Transverse colon (tissue), 4 donors: ENCODE data around the gene DIO2.

Source experiments
- CTCF ChIP-seq, 5 experiments: fragments of 200-600 bp in 3 of 5; fragments of 450-650 bp in 2 of 5; sonication (generic) in 3 of 5; IDR thresholded peaks; 1 replicate in 2 of 5; 2 replicates in 3 of 5; pipeline ENCODE4 v1.5.1; 2016 to 2017; ENCODE audit warnings: antibody characterized with exemption in 5 of 5, inconsistent platforms in 3 of 5, mild to moderate bottlenecking in 2 of 5, moderate library complexity in 1 of 5
- EP300 ChIP-seq: sonication (generic); formaldehyde crosslinking; IDR thresholded peaks from one replicate; pipeline ENCODE4 v1.6.1; 2017; ENCODE audit warnings: antibody characterized with exemption, low read depth
- POLR2AphosphoS5 ChIP-seq, 3 donors: sonication (generic); formaldehyde crosslinking; IDR thresholded peaks; one replicate each; pipeline ENCODE4 v1.6.1; 2016; ENCODE audit warnings: antibody characterized with exemption in 3 of 3

DNA sequence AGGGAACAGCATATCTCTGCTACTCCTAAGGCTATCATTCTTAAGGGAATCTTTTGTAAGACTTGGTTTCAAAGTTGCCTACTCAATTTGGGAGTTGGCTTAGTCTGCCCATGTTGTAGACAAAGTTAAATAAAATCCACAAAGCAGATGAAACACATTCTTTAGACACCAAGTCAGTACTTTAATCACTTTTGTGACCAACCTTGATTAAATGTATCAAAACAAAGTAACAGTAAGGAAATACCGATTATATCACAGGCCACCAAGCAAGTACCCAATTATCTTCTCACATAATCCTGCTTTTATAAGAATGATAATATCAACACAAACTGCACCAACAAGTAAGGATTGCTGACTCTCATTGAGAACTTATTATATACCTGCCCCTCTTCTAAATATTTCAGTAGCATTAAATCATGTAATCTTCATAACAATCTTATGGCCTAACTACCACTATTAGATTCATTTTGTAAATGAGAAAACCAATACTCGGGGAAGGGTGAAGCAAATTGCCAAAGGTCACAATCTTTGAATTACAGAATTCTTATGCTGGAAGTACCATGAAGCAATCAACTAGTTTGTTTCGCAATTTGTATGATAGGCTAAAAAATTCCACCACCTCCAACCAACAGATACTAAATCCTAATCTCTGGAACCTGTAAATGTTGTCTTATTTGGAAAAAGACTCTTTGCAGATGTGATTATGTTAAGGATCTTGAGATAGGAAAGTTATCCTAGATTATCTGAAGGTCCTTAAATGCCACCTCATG is 12.6 kb upstream of the DIO2 start:
- TF ChIP-seq POLR2AphosphoS5 (IDR thresholded peaks at IDR 0.05) (no peak), EP300 (no peak), CTCF (IDR thresholded peaks at IDR 0.05) (no peak)
